GM11168 (cell line): ENCODE measurements around the gene PTPN13.

ENCODE experiments used
- in situ Hi-C: fragments of 300-500 bp; cut with MboI; formaldehyde crosslinking; loops from one replicate; pipeline ENCODE4 v1.12.0; 2022; ENCODE audit warnings: low sequenced_read_pairs; ENCODE audit not compliant: unreplicated experiment

PTPN13 gene

GRCh38 chr4:86593688-86594558, at the start of gene PTPN13:
TSS of gene PTPN13 (plus strand) at chr4:86594315. CDS start at chr4:86635257, 40,942 bp downstream.
- in situ Hi-C loops: no loop called here

DNA sequence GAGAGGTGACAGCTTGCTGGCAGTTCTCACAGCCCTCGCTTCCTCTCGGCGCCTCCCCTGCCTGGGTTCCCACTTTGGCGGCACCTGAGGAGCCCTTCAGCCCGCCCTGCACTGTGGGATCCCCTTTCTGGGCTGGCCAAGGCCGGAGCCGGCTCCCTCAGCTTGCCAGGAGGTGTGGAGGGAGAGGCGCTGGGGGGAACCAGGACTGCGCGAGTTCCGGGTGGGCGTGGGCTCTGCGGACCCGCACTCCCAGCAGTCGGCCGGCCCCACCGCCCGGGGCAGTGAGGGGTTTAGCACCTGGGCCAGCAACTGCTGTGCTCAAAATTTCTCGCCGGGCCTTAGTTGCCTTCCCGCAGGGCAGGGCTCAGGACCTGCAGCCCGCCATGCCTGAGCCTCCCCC, 47.0 kb upstream of the PTPN13 start:
- in situ Hi-C loops: no loop called here

- in situ Hi-C loops: no loop called here
Observed at GRCh38 chr4:86549163-86549788, 44.8 kb upstream of the PTPN13 start.

- in situ Hi-C loops: no loop called here
Observed at GRCh38 chr4:86551387-86551786, 42.7 kb upstream of the PTPN13 start.

GRCh38 chr4:86554646-86555045, 39.5 kb upstream of the PTPN13 start:
- in situ Hi-C loops: no loop called here

- in situ Hi-C loops: no loop called here
Observed at GRCh38 chr4:86556791-86557415, 37.2 kb upstream of the PTPN13 start.

GRCh38 chr4:86557526-86557925, 36.6 kb upstream of the PTPN13 start:
- in situ Hi-C loops: no loop called here

DNA sequence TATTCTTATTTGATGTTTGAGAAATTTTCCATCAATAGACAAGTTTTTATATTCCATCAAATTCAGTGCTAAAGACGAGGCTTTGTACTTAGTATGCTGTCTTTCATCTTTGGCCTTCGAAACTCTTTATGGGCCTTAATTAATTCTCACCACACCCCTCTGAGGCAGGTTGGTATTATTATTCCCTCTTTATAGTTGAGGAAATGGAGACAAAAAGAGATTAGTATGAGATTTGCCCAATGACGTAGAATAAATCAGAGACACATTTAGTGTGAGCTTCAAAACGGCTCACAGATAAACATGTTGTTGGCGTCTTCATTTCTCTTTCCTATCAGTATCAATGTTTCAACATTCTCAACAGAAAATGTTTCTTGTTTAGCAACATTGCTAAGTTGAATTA, 35.9 kb upstream of the PTPN13 start:
- in situ Hi-C loops: no loop called here

GRCh38 chr4:86558797-86559196, 35.3 kb upstream of the PTPN13 start:
- in situ Hi-C loops: no loop called here

- in situ Hi-C loops: no loop called here
Observed at GRCh38 chr4:86560447-86560846, 33.7 kb upstream of the PTPN13 start.

DNA sequence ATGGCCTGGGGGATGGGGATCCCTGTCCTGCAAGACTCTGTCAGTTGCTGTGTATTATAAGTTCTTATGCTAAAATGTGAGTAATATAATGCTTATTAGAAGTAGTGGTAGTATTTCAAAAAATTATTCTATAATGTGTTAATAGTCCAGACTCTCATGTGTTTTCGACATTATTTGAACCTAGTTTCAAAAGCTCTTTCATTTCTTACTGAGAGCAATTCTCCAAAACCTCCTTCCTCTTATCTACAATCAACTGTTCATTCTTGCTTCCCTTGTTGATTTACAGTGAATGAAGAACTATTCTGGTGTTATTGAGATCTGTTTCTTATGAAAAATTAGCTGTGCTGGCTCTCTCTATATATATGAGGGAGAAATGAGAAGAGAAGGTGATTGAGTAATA, 32.9 kb upstream of the PTPN13 start:
- in situ Hi-C loops: no loop called here

- in situ Hi-C loops: no loop called here
Observed at GRCh38 chr4:86563416-86563815, 30.7 kb upstream of the PTPN13 start.

DNA sequence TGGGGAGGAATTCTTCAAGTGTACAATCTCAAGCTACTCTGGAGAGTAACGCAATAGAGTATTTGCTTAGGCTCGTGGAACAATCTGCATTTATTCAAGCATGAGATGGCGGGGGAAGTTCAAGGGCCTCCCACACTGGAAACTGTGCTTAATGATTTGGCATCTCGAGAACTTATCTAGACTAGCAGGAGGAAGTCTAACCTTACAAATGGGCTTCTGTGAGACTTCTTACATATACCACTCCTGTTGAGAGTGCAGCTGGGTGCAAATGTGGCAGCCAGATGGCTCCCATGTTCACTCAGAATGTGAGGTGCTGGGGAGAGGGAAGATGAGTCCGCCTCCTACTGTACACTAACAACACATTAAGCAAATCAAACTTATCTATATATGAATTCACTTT, 29.3 kb upstream of the PTPN13 start:
- in situ Hi-C loops: no loop called here

- in situ Hi-C loops: no loop called here
Observed at GRCh38 chr4:86565651-86566050, 28.5 kb upstream of the PTPN13 start.

- in situ Hi-C loops: no loop called here
Observed at GRCh38 chr4:86569103-86569870, 24.8 kb upstream of the PTPN13 start.

DNA sequence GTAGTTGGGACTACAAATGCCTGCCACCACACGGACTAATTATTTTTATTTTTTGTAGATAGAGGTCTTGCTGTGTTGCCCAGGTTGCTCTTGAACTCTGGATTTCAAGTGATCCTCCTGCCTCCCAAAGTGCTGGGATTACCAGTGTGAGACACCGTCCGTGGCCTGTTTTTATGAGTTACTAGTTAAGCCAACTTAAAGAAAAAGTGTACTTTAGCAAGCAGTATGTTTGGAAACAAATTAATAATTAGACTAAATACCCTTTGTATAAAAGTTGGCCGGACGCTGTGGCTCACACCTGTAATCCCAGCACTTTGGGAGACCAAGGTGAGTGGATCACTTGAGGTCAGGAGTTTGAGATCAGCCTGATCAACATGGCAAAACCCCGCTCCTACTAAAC, 14.2 kb upstream of the PTPN13 start:
- in situ Hi-C loops: no loop called here

DNA sequence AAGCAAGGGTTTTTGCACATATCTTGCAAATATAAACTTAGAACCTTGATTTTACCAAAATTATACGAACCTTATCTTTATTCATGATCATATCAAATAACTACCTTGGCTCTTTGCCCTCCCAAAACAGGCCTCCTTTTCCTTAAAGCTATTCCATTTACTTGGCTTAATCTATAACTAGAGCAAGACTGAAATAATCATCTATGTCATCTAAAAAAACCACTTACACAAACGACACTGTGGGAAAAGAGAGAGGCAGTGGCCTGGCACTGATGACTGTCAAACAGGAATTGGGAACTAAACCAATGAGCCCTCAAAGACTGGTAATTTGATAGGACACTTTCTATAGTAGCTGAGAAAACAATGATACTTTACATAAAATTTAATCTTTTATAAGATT, 11.7 kb upstream of the PTPN13 start:
- in situ Hi-C loops: no loop called here

DNA sequence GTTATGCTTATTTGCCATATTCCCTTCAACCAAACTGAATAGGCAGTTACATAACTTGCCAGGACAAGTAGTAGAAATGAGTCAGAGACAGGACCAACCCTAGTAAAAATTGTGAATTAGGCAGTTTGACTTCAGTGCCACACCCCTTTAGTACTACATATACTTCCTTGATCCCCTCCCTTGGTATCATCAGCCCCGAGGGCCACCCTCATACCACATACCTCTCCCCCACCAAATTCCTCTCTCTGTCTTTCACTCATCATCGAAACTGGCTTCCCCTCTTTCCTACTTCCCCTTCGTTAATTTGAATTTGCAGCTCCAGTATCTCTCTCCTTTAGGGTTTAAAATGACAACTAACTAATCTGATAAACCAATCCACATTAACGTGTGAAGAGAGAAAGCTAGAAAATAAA, 7.9 kb upstream of the PTPN13 start:
- in situ Hi-C loops: no loop called here

DNA sequence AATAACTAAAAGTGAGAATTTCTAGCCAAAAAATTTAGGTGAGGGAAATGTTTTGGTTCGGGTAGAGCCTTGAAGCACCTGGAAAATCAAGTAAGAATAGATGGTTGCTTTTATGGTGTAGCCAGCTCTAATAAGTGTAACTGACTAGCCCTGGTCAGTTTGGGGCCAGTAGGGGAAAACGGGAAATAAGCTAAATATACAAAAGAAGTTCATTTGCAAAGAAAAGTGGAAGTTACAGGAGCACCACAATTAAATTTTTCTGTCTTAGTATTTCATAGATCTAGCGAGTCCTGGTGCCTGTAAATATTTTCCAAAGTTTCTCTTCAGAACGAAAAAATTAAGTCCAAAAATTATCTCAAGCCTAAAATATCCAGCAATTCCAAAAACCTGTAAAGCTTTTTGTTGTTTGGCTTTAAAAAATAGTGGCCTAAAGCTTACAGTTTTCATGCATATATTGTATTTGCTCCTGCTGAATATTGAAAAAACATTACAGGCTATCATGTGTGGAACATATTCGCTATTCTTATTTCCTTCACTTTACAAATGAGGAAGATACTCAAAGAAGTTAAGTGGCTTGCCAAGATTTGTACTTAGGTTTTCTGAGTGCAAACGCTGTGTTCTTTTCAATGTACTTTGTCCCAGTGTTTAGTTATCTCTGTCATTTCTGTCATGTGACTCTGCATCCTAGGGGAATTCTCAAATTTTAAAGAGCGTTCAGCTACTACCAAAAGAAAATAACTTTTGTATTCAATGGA, 7.3 kb upstream of the PTPN13 start:
- in situ Hi-C loops: no loop called here
